Measurements from ENCODE around the gene RNF43. TPM values are rescaled to one million over a fixed set of nuclear protein-coding genes. Genes with fewer than 3 reads are reported as not detected.
A peak's percentile ranks its signal among the peaks of the same experiment; 100 is the strongest.

The RNF43 gene
- total RNA-seq, 2 experiments from 2014 or later = 0.69 to 1.9 TPM

GRCh38 chr17:58421711-58422110 lies 4.4 kb upstream of the RNF43 start:
- Histone ChIP-seq H3K4me3 (ENCODE audit: low read length) (no peak overlapping the region), H3K36me3 (ENCODE audit: insufficient read depth, low read length) (no peaks in the 10 kb centered on the region), H3K4me1 (ENCODE audit: insufficient read depth, low read length) (peaks cover 7% of the 10 kb centered on the region), H3K27ac (ENCODE audit: low read depth in 1 of 2, low read length in 2 of 2) (no peak overlapping the region), H3K27me3 (ENCODE audit: control insufficient read depth in 1 of 2, insufficient read depth in 2 of 2, low read length in 2 of 2) (no peaks in the 10 kb centered on the region), H3K9me3 (ENCODE audit: control insufficient read depth in 1 of 2, insufficient read depth in 1 of 2, low read length in 2 of 2) (no peaks in the 10 kb centered on the region)
- Mint-ChIP-seq H3K27ac (no peak overlapping the region), H3K27me3 (no peaks in the 10 kb centered on the region), H3K9me3 (no peaks in the 10 kb centered on the region), H3K36me3 (ENCODE audit: low read depth) (peaks cover 6% of the 10 kb centered on the region), H3K4me3 (no peak overlapping the region), H3K4me1 (ENCODE audit: low read depth) (peaks cover 15% of the 10 kb centered on the region)
- POLR2A ChIA-PET = no interaction called here
- intact Hi-C loops (cut with DNase I, micrococcal nuclease) = no loop called here
- no peak for DNase-seq
- TF ChIP-seq, protein P1, sequence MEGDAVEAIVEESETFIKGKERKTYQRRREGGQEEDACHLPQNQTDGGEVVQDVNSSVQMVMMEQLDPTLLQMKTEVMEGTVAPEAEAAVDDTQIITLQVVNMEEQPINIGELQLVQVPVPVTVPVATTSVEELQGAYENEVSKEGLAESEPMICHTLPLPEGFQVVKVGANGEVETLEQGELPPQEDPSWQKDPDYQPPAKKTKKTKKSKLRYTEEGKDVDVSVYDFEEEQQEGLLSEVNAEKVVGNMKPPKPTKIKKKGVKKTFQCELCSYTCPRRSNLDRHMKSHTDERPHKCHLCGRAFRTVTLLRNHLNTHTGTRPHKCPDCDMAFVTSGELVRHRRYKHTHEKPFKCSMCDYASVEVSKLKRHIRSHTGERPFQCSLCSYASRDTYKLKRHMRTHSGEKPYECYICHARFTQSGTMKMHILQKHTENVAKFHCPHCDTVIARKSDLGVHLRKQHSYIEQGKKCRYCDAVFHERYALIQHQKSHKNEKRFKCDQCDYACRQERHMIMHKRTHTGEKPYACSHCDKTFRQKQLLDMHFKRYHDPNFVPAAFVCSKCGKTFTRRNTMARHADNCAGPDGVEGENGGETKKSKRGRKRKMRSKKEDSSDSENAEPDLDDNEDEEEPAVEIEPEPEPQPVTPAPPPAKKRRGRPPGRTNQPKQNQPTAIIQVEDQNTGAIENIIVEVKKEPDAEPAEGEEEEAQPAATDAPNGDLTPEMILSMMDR (IDR thresholded peaks at IDR 0.05) = no peak
- no peak for ATAC-seq (ENCODE audit: poor library complexity)
- CTCF ChIA-PET = interaction anchor here (2.1 kb wide), 1 partner anchor 172 kb away, joined by 4 read pairs; no protein-coding TSS in a partner anchor

DNA sequence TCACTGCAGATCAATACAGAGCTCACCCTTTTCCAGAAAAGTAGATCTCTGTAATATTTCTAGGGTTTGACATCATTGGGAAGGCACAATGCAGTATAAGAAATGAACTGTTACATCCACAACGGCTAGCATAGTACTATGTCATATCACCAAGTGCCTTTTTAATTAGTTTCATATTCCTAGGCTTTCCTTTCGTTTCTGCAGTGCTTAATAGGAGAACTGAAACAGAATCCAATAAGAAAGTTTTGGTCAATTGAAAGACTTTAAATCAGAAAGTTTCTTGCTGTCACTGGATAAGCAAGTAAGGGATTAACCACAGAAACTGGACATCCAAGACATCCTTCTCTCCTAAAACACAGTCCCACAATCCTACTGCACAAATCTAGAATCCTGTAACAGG lies 3.5 kb upstream of the RNF43 start:
- no peaks in the 10 kb centered on the region for H3K36me3 ChIP-seq (ENCODE audit: insufficient read depth, low read length)
- Mint-ChIP-seq H3K9me3 (no peaks in the 10 kb centered on the region), H3K36me3 (ENCODE audit: low read depth) (peaks cover 6% of the 10 kb centered on the region), H3K27ac (no peak overlapping the region), H3K4me3 (no peak overlapping the region), H3K4me1 (ENCODE audit: low read depth) (peaks cover 15% of the 10 kb centered on the region), H3K27me3 (no peaks in the 10 kb centered on the region)
- intact Hi-C loops (cut with DNase I, micrococcal nuclease) = no loop called here
- peaks cover 7% of the 10 kb centered on the region for H3K4me1 ChIP-seq (ENCODE audit: insufficient read depth, low read length)
- no peak for DNase-seq
- no peak overlapping the region for H3K27ac ChIP-seq (ENCODE audit: low read depth in 1 of 2, low read length in 2 of 2)
- TF ChIP-seq, protein P1 (IDR thresholded peaks at IDR 0.05) = no peak
- no peak for ATAC-seq (ENCODE audit: poor library complexity)
- no peaks in the 10 kb centered on the region for H3K9me3 ChIP-seq (ENCODE audit: control insufficient read depth in 1 of 2, insufficient read depth in 1 of 2, low read length in 2 of 2)
- ChIA-PET CTCF (interaction anchor here (0.6 to 1.1 kb wide), 2 partner anchors 69 to 76 kb away, joined by 3 to 4 read pairs; no protein-coding TSS in a partner anchor), POLR2A (interaction anchor here (0.6 to 1.1 kb wide), 3 partner anchors 67 to 93 kb away, joined by 3 read pairs; no protein-coding TSS in a partner anchor)
- no peaks in the 10 kb centered on the region for H3K27me3 ChIP-seq (ENCODE audit: control insufficient read depth in 1 of 2, insufficient read depth in 2 of 2, low read length in 2 of 2)
- no peak overlapping the region for H3K4me3 ChIP-seq (ENCODE audit: low read length)

DNA sequence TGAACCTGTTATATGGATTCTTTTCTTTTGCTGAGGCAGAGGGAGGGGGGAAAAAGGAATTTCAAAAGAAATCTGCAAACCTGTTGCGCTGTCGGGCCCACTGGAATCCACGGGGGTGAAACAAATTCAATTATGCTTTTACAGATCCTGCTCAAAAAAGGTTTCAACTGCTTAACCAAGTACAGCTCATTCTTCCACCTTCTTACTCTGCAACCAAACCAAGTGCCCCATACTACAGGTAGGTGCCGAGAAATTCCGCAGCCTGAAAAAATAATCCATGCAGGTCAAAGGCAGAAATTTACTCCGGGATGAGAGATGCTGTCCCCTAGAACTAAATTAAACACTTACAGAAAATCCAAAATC lies 416 bp downstream of the RNF43 start:
- TF ChIP-seq, protein P1 (IDR thresholded peaks at IDR 0.05) = no peak
- Mint-ChIP-seq H3K4me1 (ENCODE audit: low read depth) (peaks cover 15% of the 10 kb centered on the region), H3K9me3 (no peaks in the 10 kb centered on the region), H3K27ac (peak overlapping the region; percentile 8), H3K4me3 (no peak overlapping the region), H3K27me3 (no peaks in the 10 kb centered on the region), H3K36me3 (ENCODE audit: low read depth) (no peaks in the 10 kb centered on the region)
- ChIA-PET POLR2A (interaction anchor here (0.9 to 2.0 kb wide), 17 partner anchors 9 to 410 kb away, joined by 3 to 51 read pairs (median 5); partner anchors contain the start of genes HSF5, SRSF1, SUPT4H1 and TSPOAP1), CTCF (interaction anchor here (0.7 to 3.3 kb wide), 22 partner anchors 9 to 246 kb away, joined by 3 to 39 read pairs (median 5); partner anchors contain the start of genes MKS1 and SUPT4H1)
- DNase-seq (no peak), ATAC-seq (ENCODE audit: poor library complexity) (no peak)
- Histone ChIP-seq H3K4me1 (ENCODE audit: insufficient read depth, low read length) (peaks cover 7% of the 10 kb centered on the region), H3K27ac (ENCODE audit: low read depth in 1 of 2, low read length in 2 of 2) (no peak overlapping the region), H3K27me3 (ENCODE audit: control insufficient read depth in 1 of 2, insufficient read depth in 2 of 2, low read length in 2 of 2) (no peaks in the 10 kb centered on the region), H3K4me3 (ENCODE audit: low read length) (no peak overlapping the region), H3K36me3 (ENCODE audit: insufficient read depth, low read length) (no peaks in the 10 kb centered on the region), H3K9me3 (ENCODE audit: control insufficient read depth in 1 of 2, insufficient read depth in 1 of 2, low read length in 2 of 2) (no peaks in the 10 kb centered on the region)
- intact Hi-C loops (cut with DNase I, micrococcal nuclease) = loop anchor here (1.0 to 5.0 kb wide), 5 partner anchors 65 to 588 kb away; partner anchors contain the start of gene SUPT4H1 (in 2 of the 2)

All from CD4-positive, alpha-beta T cell (primary cell).